NK-92 (cell line): Measurements from ENCODE around the gene RIC8B.

ENCODE experiments used
- DNase-seq: peaks from one replicate; lab custom pipeline; 2025; ENCODE audit not compliant: unreplicated experiment; lab: John Stamatoyannopoulos, UW

Gene RIC8B

GRCh38 chr12:106867651-106868050 is 93.2 kb downstream of the RIC8B start:
- no peak for DNase-seq

DNA sequence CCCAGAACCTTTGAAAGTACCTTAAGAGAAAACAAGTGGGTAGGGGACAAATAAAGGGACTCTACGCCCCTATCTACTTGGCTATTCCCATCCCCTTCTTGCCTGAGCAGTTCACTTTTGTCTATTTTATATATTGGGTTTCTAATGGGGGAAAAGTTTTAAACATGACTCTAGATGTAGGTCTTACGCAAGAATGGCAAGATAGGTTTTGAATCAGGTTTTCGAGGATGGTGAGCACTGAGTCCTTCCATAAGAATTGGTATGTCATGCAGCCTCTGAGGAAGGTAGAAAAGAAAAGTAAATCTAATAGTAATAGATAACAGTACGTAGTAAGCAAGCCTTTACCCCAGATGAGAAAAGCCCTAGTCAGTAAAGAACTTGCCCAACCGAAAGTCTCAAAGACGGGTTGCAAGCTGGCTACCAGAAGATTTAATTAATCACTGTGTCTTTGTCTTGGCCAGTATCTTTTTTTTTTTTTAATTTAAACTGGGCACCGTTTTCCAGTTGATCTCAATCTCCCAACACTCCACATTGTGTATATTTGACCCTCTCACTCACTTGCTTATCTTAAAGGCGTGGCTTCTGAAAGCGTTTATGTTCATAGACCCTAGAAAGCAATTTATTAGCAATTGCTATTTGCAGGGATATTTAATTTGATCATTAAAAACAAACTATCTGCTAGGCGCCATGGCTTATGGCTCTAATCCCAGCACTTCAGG is 94.7 kb downstream of the RIC8B start:
- no peak for DNase-seq

DNA sequence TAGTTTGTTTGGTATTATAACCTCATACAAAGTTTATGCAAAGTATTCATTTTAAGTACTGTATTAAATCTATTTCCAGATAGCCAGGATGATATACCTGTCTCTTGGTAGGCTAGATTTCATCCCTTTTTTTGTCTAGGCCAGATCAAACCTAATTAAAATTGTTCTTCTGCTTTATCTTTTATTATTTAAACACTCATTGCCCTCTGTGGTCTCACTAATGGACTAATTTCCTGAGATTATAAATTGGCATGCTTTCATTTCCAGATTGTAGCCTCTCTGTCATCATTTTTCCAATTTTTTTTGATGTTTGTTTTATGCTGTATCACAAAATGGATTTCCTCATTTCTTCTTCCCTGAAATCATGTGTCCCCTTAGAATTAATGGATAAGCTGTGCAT is 95.6 kb downstream of the RIC8B start:
- DNase-seq = no peak

- no peak for DNase-seq
These were observed 97.0 kb downstream of the RIC8B start for GRCh38 chr12:106871477-106871876.

GRCh38 chr12:106873983-106874382 is 99.5 kb downstream of the RIC8B start:
- no peak for DNase-seq

- DNase-seq = no peak
These were observed 104.3 kb downstream of the RIC8B start for GRCh38 chr12:106878804-106879203.

DNA sequence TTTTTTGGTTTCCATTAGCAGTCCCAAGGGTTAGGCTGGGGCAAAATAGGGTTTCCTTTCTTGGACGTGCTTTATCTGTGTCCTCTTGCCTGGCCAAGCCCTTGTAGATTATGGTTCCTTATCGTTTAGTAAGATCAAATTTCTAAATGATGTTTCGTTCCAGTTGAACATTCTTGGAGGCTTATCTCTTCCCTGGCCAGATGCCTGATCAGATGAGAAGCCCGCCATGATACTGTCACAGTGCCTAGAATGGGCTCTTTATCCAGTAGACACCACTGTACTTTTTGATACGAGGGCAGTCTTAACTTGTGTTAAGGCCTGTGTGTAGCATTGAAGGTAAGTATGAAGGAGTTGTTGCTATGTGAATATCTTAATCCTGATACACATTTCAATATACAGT is 105.1 kb downstream of the RIC8B start:
- no peak for DNase-seq

- no peak for DNase-seq
These were observed 108.9 kb downstream of the RIC8B start for GRCh38 chr12:106883426-106883825.

DNA sequence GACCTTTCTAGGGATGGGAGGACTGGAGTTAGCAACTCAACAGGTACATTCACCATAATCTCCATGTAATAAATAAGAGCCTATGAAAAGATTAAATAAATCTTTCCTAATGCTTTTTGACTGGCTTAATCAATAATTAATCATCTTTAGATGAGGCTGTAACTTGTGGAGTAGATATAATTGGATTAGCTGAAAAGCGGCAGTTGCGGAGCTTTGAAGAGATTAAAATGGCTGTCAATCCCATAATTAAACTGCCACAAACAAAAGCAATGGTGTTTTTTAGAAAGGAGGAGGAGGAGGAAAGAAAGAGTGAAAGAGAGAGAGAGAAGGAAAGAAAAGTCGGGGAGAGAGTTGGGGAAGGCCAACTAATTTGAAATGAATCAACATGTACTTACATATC is 110.5 kb downstream of the RIC8B start:
- DNase-seq = no peak

- DNase-seq = no peak
These were observed 111.2 kb downstream of the RIC8B start for GRCh38 chr12:106885541-106886249.

- no peak for DNase-seq
These were observed 112.5 kb downstream of the RIC8B start for GRCh38 chr12:106886932-106887331.

GRCh38 chr12:106888348-106888970 is 114.0 kb downstream of the RIC8B start:
- DNase-seq = no peak

- DNase-seq = no peak
These were observed 114.8 kb downstream of the RIC8B start for GRCh38 chr12:106889326-106889725.

GRCh38 chr12:106889950-106890626 is 115.6 kb downstream of the RIC8B start:
- no peak for DNase-seq

DNA sequence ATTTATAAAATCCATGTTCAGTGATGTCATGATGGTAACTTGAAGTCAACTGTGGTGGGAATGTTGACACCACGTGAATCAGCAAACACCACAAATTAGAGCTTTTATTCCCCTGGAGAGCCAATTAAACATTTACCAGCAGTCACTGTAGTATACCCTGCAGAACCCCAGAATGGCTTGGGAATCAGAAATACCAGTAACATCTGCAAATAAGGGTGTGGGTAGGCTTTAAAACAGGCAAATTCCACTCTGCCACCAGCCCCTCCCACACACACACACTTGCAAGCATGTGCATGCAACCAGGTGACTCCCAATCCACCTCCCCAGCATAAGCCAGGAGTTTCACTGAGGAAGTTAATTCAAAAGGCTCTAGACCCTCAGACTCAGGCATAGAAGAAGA is 117.6 kb downstream of the RIC8B start:
- DNase-seq = no peak

DNA sequence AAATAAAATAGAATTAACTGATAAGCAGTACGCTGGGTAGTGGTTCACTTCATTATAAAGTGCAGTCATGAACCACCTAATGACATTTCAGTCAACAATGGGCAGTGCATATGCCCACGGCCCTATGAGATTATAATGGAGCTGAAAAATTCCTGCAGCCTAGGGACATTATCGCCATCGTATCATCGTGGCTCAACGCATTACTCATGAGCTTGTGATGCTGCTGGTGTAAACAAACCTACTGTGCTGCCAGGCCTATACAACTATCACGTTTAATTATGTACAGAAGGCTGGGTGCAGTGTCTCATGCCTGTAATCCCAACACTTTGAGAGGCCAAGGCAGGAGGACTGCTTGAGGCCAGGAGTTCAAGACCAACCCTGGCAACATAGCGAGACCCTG is 119.0 kb downstream of the RIC8B start:
- DNase-seq = no peak

DNA sequence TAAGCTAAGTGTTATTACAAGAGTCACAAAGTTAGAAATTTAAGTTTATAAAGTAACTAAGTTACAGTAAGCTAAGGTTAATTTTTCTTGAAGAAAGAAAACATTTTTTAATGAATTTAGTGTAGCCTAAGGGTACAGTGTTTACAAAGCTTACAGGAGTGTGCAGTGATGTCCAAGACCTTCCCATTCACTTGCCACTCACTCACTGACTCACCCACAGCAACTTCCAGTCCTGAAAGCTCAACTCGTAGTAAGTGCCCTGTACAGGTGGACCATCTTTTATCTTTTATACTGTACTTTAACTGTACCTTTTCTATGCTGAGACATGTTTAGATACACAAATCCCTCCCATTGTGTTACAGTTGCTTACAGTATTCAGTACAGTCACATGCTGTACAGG is 120.3 kb downstream of the RIC8B start:
- DNase-seq = no peak

DNA sequence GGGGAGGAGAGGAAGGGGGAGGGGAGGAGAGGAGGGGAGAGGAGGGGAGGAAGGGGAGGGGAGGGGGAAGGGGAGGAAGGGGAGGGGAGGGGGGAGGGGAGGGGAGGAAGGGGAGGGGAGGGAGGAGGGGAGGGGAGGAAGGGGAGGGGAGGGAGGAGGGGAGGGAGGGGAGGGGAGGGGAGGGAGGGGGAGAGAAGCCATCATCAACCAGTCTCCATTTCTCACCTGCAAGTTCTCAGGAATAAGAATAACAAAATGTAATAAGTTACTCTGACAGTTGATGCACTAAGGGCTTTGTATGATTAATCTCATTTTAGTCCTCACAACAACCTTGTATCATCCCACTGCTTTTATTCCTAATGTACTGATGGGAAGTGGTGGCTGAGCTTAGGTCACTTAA is 122.1 kb downstream of the RIC8B start:
- DNase-seq = no peak

- no peak for DNase-seq
These were observed 122.6 kb downstream of the RIC8B start for GRCh38 chr12:106897082-106897481.

- DNase-seq = no peak
These were observed 123.8 kb downstream of the RIC8B start for GRCh38 chr12:106897981-106898901.

DNA sequence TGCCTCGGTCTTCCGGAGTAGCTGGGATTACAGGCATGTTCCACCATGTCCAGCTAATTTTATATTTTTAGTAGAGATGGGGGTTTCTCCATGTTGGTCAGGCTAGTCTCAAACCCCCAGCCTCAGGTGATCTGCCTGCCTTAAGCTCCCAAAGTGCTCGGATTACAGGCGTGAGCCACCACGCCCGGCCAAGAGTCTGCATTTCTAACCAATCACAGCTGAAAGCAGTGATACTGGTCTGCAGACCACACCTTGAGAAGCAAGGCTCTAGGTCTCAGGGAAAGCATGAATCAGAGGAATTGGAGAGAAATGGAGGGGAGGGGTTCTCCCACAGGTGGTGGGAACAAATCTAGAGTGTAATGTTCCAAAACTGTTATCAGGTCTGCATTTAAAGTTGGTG is 126.1 kb downstream of the RIC8B start:
- no peak for DNase-seq
